Measurements from ENCODE around the gene CDHR1. TPM values are rescaled to one million over a fixed set of nuclear protein-coding genes. Genes with fewer than 3 reads are reported as not detected.

CDHR1 gene
- total and polyA plus RNA-seq, 7 donors = 0.27 to 26.6 (median 2.4) TPM

GRCh38 chr10:84152769-84153168 is 41.6 kb upstream of the CDHR1 start:
- no peak overlapping the region for H3K27ac ChIP-seq
- no peak for DNase-seq
- peaks cover 0 to 76% (median 29%) of the 10 kb centered on the region in 4 donors for H3K36me3 ChIP-seq
- no peaks in the 10 kb centered on the region for H3K4me1 ChIP-seq
- H3K27me3 ChIP-seq = no peaks in the 10 kb centered on the region
- H3K9me3 ChIP-seq = no peaks in the 10 kb centered on the region
- TF ChIP-seq CTCF (IDR thresholded peaks at IDR 0.05) (no peak), POLR2AphosphoS5 (IDR thresholded peaks at IDR 0.05) (no peak), EP300 (IDR thresholded peaks at IDR 0.05) (no peak), POLR2A (IDR thresholded peaks at IDR 0.05) (no peak)
- intact Hi-C loops (cut with DNase I) = no loop called here
- no peak overlapping the region for H3K4me3 ChIP-seq

GRCh38 chr10:84155521-84155920 is 38.8 kb upstream of the CDHR1 start:
- 83 to 93% methylated on average over 4 of the region's 4 CpGs for WGBS, 2 donors
- TF ChIP-seq POLR2AphosphoS5 (IDR thresholded peaks at IDR 0.05) (no peak), CTCF (IDR thresholded peaks at IDR 0.05) (no peak), POLR2A (IDR thresholded peaks at IDR 0.05) (no peak), EP300 (IDR thresholded peaks at IDR 0.05) (no peak)
- no peaks in the 10 kb centered on the region for H3K4me1 ChIP-seq
- H3K4me3 ChIP-seq = no peak overlapping the region
- no peaks in the 10 kb centered on the region for H3K27me3 ChIP-seq
- intact Hi-C loops (cut with DNase I) = no loop called here
- no peak for DNase-seq
- H3K27ac ChIP-seq = no peak overlapping the region
- peaks cover 0 to 51% (median 12%) of the 10 kb centered on the region in 4 donors for H3K36me3 ChIP-seq
- H3K9me3 ChIP-seq = no peaks in the 10 kb centered on the region

- peaks cover 0 to 46% (median 8%) of the 10 kb centered on the region in 4 donors for H3K36me3 ChIP-seq
- TF ChIP-seq POLR2AphosphoS5 (IDR thresholded peaks at IDR 0.05) (no peak), EP300 (IDR thresholded peaks at IDR 0.05) (no peak), POLR2A (IDR thresholded peaks at IDR 0.05) (no peak), CTCF (IDR thresholded peaks at IDR 0.05) (no peak)
- 93 to 96% methylated on average over 2 of the region's 2 CpGs for WGBS, 2 donors
- H3K9me3 ChIP-seq = no peaks in the 10 kb centered on the region
- no peaks in the 10 kb centered on the region for H3K4me1 ChIP-seq
- H3K27me3 ChIP-seq = no peaks in the 10 kb centered on the region
- intact Hi-C loops (cut with DNase I) = no loop called here
- no peak for DNase-seq
- no peak overlapping the region for H3K4me3 ChIP-seq
- no peak overlapping the region for H3K27ac ChIP-seq
These were observed 38.3 kb upstream of the CDHR1 start for GRCh38 chr10:84156009-84156408.

- Histone ChIP-seq H3K27ac (no peak overlapping the region), H3K4me3 (no peak overlapping the region), H3K4me1 (no peaks in the 10 kb centered on the region), H3K27me3 (no peaks in the 10 kb centered on the region), H3K9me3 (no peaks in the 10 kb centered on the region), H3K36me3 (peaks cover 0 to 39% (median 6%) of the 10 kb centered on the region in 4 donors)
- peak in 1 of 4 donors; percentile 6 for TF ChIP-seq POLR2AphosphoS5 (IDR thresholded peaks at IDR 0.05)
- TF ChIP-seq CTCF (IDR thresholded peaks at IDR 0.05) = no peak
- intact Hi-C loops (cut with DNase I) = no loop called here
- WGBS, 2 donors = 66 to 75% methylated on average over 10 of the region's 10 CpGs
- DNase-seq = no peak
These were observed 37.6 kb upstream of the CDHR1 start for GRCh38 chr10:84156768-84157167.

GRCh38 chr10:84158061-84158460 is 36.3 kb upstream of the CDHR1 start:
- Histone ChIP-seq H3K27ac (no peak overlapping the region), H3K36me3 (peaks cover 0 to 26% (median under 1%) of the 10 kb centered on the region in 4 donors), H3K4me1 (no peaks in the 10 kb centered on the region), H3K9me3 (no peaks in the 10 kb centered on the region), H3K4me3 (no peak overlapping the region), H3K27me3 (no peaks in the 10 kb centered on the region)
- 71 to 84% methylated on average over 2 of the region's 2 CpGs for WGBS, 2 donors
- intact Hi-C loops (cut with DNase I) = no loop called here
- TF ChIP-seq EP300 (IDR thresholded peaks at IDR 0.05) (no peak), POLR2A (IDR thresholded peaks at IDR 0.05) (no peak), CTCF (IDR thresholded peaks at IDR 0.05) (no peak), POLR2AphosphoS5 (IDR thresholded peaks at IDR 0.05) (no peak)
- DNase-seq = no peak
